B cell (primary cell): ENCODE data around the gene ELK4. TPM values are rescaled to one million over a fixed set of nuclear protein-coding genes. Genes with fewer than 3 reads are reported as not detected.

Source experiments
- ATAC-seq: fragments of 200-7000 bp; cut with Tn5 transposase; one replicate; pipeline ENCODE4 v1.10.0; 2021; ENCODE audit warnings: low read depth, mild to moderate bottlenecking, moderate number of reproducible peaks, moderate library complexity
- CTCF ChIA-PET: fragments of 350-600 bp; sonication (Branson Sonifier 250); formaldehyde crosslinking; loops from one replicate; lab custom pipeline; 2021; ENCODE audit warnings: antibody characterized with exemption, inconsistent platforms; lab: Charles Lee
- POLR2A ChIA-PET: fragments of 350-600 bp; sonication (Branson Sonifier 250); formaldehyde crosslinking; loops from one replicate; lab custom pipeline; 2021; ENCODE audit warnings: antibody characterized with exemption; lab: Charles Lee
- DNase-seq: peaks from one replicate; pipeline ENCODE4 v3.0.0; 2013
- H2AFZ ChIP-seq: 2 replicates; pipeline ENCODE4 v1.6.1; 2012; ENCODE audit warnings: mild to moderate bottlenecking, low read depth, low read length; ENCODE audit not compliant: insufficient read depth, poor library complexity, severe bottlenecking
- H3K27ac ChIP-seq, 2 donors: 1 replicate in 1 of 2; 2 replicates in 1 of 2; pipeline ENCODE4 v1.5.1; 2012 to 2013; ENCODE audit warnings: low read length in 2 of 2, mild to moderate bottlenecking in 2 of 2, moderate library complexity in 1 of 2
- H3K27me3 ChIP-seq, 4 experiments: fragments of 200-600 bp in 1 of 4; sonication (generic) in 1 of 4; replicated peaks in 1 of 4; 1 replicate in 2 of 4; 2 replicates in 2 of 4; pipeline versions ENCODE4 v1.6.1 to v1.7.0; 2013 to 2016; ENCODE audit warnings: low read length in 3 of 4, mild to moderate bottlenecking in 2 of 4, mixed read lengths in 1 of 4, moderate library complexity in 1 of 4; ENCODE audit not compliant: insufficient read depth in 4 of 4, control insufficient read depth in 3 of 4; ENCODE audit errors: control extremely low read depth in 1 of 4
- H3K36me3 ChIP-seq, 2 experiments: replicated peaks in 1 of 2; 1 replicate in 1 of 2; 2 replicates in 1 of 2; pipeline versions ENCODE4 v1.6.1 to v1.7.1; 2013; ENCODE audit warnings: low read length in 1 of 2; ENCODE audit not compliant: insufficient read depth in 2 of 2, control insufficient read depth in 1 of 2; ENCODE audit errors: control extremely low read depth in 1 of 2, extremely low read depth in 1 of 2
- H3K4me1 ChIP-seq, 2 donors: fragments of 200-600 bp in 1 of 2; sonication (generic) in 1 of 2; 1 replicate in 1 of 2; 2 replicates in 1 of 2; pipeline versions ENCODE4 v1.5.1 to v1.6.1; 2013 to 2017; ENCODE audit warnings: low read length in 2 of 2; ENCODE audit not compliant: control insufficient read depth in 2 of 2, insufficient read depth in 2 of 2
- H3K4me2 ChIP-seq: replicated peaks from 2 replicates; pipeline ENCODE3; 2012; ENCODE audit warnings: mild to moderate bottlenecking, low read depth, low read length; ENCODE audit not compliant: poor library complexity, severe bottlenecking
- H3K4me3 ChIP-seq, 5 experiments: fragments of 200-600 bp in 1 of 5; sonication (generic) in 1 of 5; 1 replicate in 3 of 5; 2 replicates in 2 of 5; pipeline versions ENCODE4 v1.5.1 to v1.7.0; 2011 to 2016; ENCODE audit warnings: low read length in 4 of 5, mild to moderate bottlenecking in 4 of 5, low read depth in 2 of 5, control low read depth in 1 of 5, moderate library complexity in 1 of 5; ENCODE audit not compliant: insufficient read depth in 1 of 5; ENCODE audit errors: control extremely low read depth in 1 of 5, extremely low read depth in 1 of 5
- H3K79me2 ChIP-seq: fragments of 200-600 bp; sonication (generic); one replicate; pipeline ENCODE4 v1.6.0; 2016; ENCODE audit warnings: low read length; ENCODE audit not compliant: control insufficient read depth, insufficient read depth
- H3K9ac ChIP-seq: fragments of 200-600 bp; sonication (generic); 2 replicates; pipeline ENCODE4 v1.6.1; 2017; ENCODE audit warnings: mild to moderate bottlenecking, low read length, moderate library complexity
- H3K9me3 ChIP-seq, 3 donors: one replicate each; pipeline versions ENCODE4 v1.6.1 to v1.7.1; 2013; ENCODE audit warnings: low read length in 2 of 3; ENCODE audit not compliant: control insufficient read depth in 2 of 3, insufficient read depth in 1 of 3; ENCODE audit errors: control extremely low read depth in 1 of 3
- H4K20me1 ChIP-seq: 2 replicates; pipeline ENCODE4 v1.6.0; 2012; ENCODE audit warnings: mild to moderate bottlenecking, low read length; ENCODE audit not compliant: insufficient read depth, control insufficient read depth, poor library complexity, severe bottlenecking
- H3K27ac Mint-ChIP-seq: one replicate; pipeline ENCODE4 v1.8.0; 2021; ENCODE audit warnings: mixed read lengths
- H3K27me3 Mint-ChIP-seq: one replicate; pipeline ENCODE4 v1.8.0; 2021; ENCODE audit warnings: mixed read lengths
- H3K4me1 Mint-ChIP-seq: one replicate; pipeline ENCODE4 v1.8.0; 2021; ENCODE audit warnings: mixed read lengths
- H3K4me3 Mint-ChIP-seq: one replicate; pipeline ENCODE4 v1.8.0; 2021; ENCODE audit warnings: mixed read lengths
- H3K9me3 Mint-ChIP-seq: one replicate; pipeline ENCODE4 v1.8.0; 2022; ENCODE audit warnings: mixed read lengths; ENCODE audit not compliant: insufficient read depth
- CTCF ChIP-seq: fragments of 200-600 bp; IDR thresholded peaks from one replicate; pipeline ENCODE4 v1.8.0; 2022; ENCODE audit warnings: antibody characterized with exemption, mild to moderate bottlenecking
- EZH2 ChIP-seq: IDR thresholded peaks from 2 replicates; pipeline ENCODE4 v1.6.1; 2012; ENCODE audit warnings: borderline replicate concordance, low read depth, mild to moderate bottlenecking, moderate library complexity, low read length; ENCODE audit not compliant: insufficient read depth, poor library complexity, severe bottlenecking
- WGBS: methylation state at CpG from one replicate; pipeline ENCODE4 v1.1.5; 2013; ENCODE audit warnings: missing lambda C conversion rate; ENCODE audit not compliant: insufficient coverage; 5-methylcytosine and 5-hydroxymethylcytosine counted together
- intact Hi-C: fragments of 100-400 bp; cut with micrococcal nuclease; formaldehyde crosslinking; loops from one replicate; pipeline ENCODE4 v1.10.0; 2022
- polyA plus RNA-seq: library from polyadenylated mRNA; depleted of rRNA; stranded (reverse); fragments of >200 nt; gene quantifications from 2 replicates; pipeline ENCODE4 v1.2.3, GENCODE V29; 2012
- total RNA-seq, 2 donors: library from RNA; stranded (reverse); fragments of 120-200 nt in 1 of 2; gene quantifications; 1 replicate in 1 of 2; 2 replicates in 1 of 2; pipeline versions ENCODE4 v1.2.3 to v1.2.4, GENCODE V29; 2013 to 2022

The ELK4 gene
- total and polyA plus RNA-seq, 2 donors (not counting 1 experiment from before 2014, with no cell fraction given) = 11.0 to 151 TPM

- ChIA-PET CTCF (interaction anchor here (2.2 to 15.5 kb wide), 2 partner anchors 63 to 113 kb away, joined by 7 to 658 read pairs; no protein-coding TSS in a partner anchor), POLR2A (no interaction called here)
- H3K27ac Mint-ChIP-seq = no peak overlapping the region
- H3K27me3 Mint-ChIP-seq = no peaks in the 10 kb centered on the region
- Histone ChIP-seq H3K27ac (no peak overlapping the region), H3K4me1 (peaks cover 27 to 29% of the 10 kb centered on the region in 2 donors), H3K79me2 (peaks cover 15% of the 10 kb centered on the region), H4K20me1 (no peaks in the 10 kb centered on the region), H2AFZ (no peak overlapping the region), H3K4me2 (no peak overlapping the region), H3K4me3 (no peak overlapping the region), H3K36me3 (peaks cover 3 to 40% of the 10 kb centered on the region in 2 experiments), H3K27me3 (no peaks in the 10 kb centered on the region), H3K9ac (no peak overlapping the region), H3K9me3 (no peaks in the 10 kb centered on the region)
- no peaks in the 10 kb centered on the region for H3K9me3 Mint-ChIP-seq
- 81% methylated on average over 7 of the region's 18 CpGs for WGBS
- peaks cover 29% of the 10 kb centered on the region for H3K4me1 Mint-ChIP-seq
- intact Hi-C loops = no loop called here
- no peak for TF ChIP-seq EZH2
- no peak for TF ChIP-seq CTCF
- ATAC-seq = no peak
- no peak overlapping the region for H3K4me3 Mint-ChIP-seq
- no peak for DNase-seq
Observed at GRCh38 chr1:205598841-205599668, 32.8 kb downstream of the ELK4 start.

GRCh38 chr1:205597691-205598314 is 34.0 kb downstream of the ELK4 start:
- Histone ChIP-seq H2AFZ (no peak overlapping the region), H3K27ac (no peak overlapping the region), H3K4me1 (peaks cover 38 to 41% of the 10 kb centered on the region in 2 donors), H4K20me1 (no peaks in the 10 kb centered on the region), H3K27me3 (no peaks in the 10 kb centered on the region), H3K4me2 (no peak overlapping the region), H3K9me3 (no peaks in the 10 kb centered on the region), H3K9ac (no peak overlapping the region), H3K36me3 (peaks cover 3 to 32% of the 10 kb centered on the region in 2 experiments), H3K4me3 (no peak overlapping the region), H3K79me2 (peaks cover 13% of the 10 kb centered on the region)
- peaks cover 37% of the 10 kb centered on the region for H3K4me1 Mint-ChIP-seq
- DNase-seq (no peak), ATAC-seq (no peak)
- TF ChIP-seq CTCF (no peak), EZH2 (no peak)
- H3K27me3 Mint-ChIP-seq = no peaks in the 10 kb centered on the region
- no peak overlapping the region for H3K27ac Mint-ChIP-seq
- ChIA-PET CTCF (interaction anchor here (2.2 to 15.5 kb wide), 2 partner anchors 64 to 114 kb away, joined by 7 to 658 read pairs; no protein-coding TSS in a partner anchor), POLR2A (interaction anchor here (7.8 kb wide), 1 partner anchor 34 kb away, joined by 65 read pairs; the partner anchor contains the start of gene ELK4)
- H3K4me3 Mint-ChIP-seq = no peak overlapping the region
- WGBS = 99% methylated on average over 6 of the region's 8 CpGs
- H3K9me3 Mint-ChIP-seq = no peaks in the 10 kb centered on the region
- intact Hi-C loops = no loop called here
